ENCODE data around the gene KCNK6. TPM values are rescaled to one million over a fixed set of nuclear protein-coding genes. Genes with fewer than 3 reads are reported as not detected.

KCNK6 gene
- total and polyA plus RNA-seq, 4 donors, result 1.2 to 4.6 (median 2.7) TPM

DNA sequence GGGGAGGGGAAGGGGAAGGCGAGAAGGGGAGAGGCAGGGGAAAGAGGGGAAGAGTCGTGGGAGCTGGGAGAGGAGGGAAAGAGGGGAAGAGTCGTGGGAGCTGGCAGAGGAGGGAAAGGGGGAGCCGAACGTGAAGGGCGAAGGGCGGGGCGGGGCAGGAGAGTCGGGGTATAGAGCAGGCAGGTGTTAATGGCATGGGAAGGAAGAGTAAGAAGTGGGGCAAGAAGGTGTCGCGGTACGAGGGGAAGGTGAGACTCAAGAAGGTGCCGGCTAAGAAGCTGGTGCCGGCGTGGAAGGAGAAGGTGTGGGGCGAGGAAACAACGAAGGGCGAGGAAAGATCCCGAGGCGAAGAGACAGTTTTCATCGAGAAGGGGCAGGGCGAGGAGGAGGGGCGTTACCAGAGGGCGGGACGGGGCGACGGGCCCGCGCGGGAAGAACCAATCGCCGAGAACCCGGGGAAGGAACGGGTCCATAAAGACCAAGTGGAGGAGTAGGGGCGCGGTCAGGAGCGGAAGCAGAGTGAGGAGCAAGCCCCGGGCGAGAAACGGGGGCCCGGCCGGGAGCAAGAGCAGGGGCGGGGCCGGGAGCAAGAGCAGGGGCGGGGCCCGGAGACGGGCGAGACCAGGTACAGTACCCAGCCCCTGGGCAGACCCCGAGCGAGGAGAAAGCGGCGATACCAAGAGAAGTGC lies 16.4 kb downstream of the KCNK6 start:
- DNase-seq (ENCODE audit: low spot score), result peak; percentile 92
- TF ChIP-seq SP1 (IDR thresholded peaks at IDR 0.05) (peak; percentile 42), NR2F2 (IDR thresholded peaks at IDR 0.05) (no peak), FOXA2 (IDR thresholded peaks at IDR 0.05) (no peak), RAD21 (IDR thresholded peaks at IDR 0.05) (peak in 1 of 2 donors; percentile 30), FOXA1 (IDR thresholded peaks at IDR 0.05) (no peak), HNF4A (conservative IDR thresholded peaks at IDR 0.05) (peak; percentile 34 to 54), GABPA (IDR thresholded peaks at IDR 0.05 in 1 of 2, conservative IDR thresholded peaks at IDR 0.05 in 1 of 2) (peak in 1 of 2 donors; percentile 74), RXRA (IDR thresholded peaks at IDR 0.05) (peak; percentile 30 to 36), JUND (IDR thresholded peaks at IDR 0.05) (peak in 1 of 2 donors; percentile 12), YY1 (IDR thresholded peaks at IDR 0.05) (peak; percentile 62), TAF1 (conservative IDR thresholded peaks at IDR 0.05) (no peak), HNF4G (IDR thresholded peaks at IDR 0.05) (no peak), EGR1 (IDR thresholded peaks at IDR 0.05; ENCODE audit: low read depth in 2 of 2) (no peak)
- TF ChIP-seq, protein P1, sequence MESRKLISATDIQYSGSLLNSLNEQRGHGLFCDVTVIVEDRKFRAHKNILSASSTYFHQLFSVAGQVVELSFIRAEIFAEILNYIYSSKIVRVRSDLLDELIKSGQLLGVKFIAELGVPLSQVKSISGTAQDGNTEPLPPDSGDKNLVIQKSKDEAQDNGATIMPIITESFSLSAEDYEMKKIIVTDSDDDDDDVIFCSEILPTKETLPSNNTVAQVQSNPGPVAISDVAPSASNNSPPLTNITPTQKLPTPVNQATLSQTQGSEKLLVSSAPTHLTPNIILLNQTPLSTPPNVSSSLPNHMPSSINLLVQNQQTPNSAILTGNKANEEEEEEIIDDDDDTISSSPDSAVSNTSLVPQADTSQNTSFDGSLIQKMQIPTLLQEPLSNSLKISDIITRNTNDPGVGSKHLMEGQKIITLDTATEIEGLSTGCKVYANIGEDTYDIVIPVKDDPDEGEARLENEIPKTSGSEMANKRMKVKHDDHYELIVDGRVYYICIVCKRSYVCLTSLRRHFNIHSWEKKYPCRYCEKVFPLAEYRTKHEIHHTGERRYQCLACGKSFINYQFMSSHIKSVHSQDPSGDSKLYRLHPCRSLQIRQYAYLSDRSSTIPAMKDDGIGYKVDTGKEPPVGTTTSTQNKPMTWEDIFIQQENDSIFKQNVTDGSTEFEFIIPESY (IDR thresholded peaks at IDR 0.05), result no peak
- TF ChIP-seq, protein P2, sequence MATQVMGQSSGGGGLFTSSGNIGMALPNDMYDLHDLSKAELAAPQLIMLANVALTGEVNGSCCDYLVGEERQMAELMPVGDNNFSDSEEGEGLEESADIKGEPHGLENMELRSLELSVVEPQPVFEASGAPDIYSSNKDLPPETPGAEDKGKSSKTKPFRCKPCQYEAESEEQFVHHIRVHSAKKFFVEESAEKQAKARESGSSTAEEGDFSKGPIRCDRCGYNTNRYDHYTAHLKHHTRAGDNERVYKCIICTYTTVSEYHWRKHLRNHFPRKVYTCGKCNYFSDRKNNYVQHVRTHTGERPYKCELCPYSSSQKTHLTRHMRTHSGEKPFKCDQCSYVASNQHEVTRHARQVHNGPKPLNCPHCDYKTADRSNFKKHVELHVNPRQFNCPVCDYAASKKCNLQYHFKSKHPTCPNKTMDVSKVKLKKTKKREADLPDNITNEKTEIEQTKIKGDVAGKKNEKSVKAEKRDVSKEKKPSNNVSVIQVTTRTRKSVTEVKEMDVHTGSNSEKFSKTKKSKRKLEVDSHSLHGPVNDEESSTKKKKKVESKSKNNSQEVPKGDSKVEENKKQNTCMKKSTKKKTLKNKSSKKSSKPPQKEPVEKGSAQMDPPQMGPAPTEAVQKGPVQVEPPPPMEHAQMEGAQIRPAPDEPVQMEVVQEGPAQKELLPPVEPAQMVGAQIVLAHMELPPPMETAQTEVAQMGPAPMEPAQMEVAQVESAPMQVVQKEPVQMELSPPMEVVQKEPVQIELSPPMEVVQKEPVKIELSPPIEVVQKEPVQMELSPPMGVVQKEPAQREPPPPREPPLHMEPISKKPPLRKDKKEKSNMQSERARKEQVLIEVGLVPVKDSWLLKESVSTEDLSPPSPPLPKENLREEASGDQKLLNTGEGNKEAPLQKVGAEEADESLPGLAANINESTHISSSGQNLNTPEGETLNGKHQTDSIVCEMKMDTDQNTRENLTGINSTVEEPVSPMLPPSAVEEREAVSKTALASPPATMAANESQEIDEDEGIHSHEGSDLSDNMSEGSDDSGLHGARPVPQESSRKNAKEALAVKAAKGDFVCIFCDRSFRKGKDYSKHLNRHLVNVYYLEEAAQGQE (IDR thresholded peaks at IDR 0.05), result peak; percentile 42
- TF ChIP-seq, protein P3, sequence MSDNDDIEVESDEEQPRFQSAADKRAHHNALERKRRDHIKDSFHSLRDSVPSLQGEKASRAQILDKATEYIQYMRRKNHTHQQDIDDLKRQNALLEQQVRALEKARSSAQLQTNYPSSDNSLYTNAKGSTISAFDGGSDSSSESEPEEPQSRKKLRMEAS (IDR thresholded peaks at IDR 0.05), result no peak
- TF ChIP-seq, protein P4, sequence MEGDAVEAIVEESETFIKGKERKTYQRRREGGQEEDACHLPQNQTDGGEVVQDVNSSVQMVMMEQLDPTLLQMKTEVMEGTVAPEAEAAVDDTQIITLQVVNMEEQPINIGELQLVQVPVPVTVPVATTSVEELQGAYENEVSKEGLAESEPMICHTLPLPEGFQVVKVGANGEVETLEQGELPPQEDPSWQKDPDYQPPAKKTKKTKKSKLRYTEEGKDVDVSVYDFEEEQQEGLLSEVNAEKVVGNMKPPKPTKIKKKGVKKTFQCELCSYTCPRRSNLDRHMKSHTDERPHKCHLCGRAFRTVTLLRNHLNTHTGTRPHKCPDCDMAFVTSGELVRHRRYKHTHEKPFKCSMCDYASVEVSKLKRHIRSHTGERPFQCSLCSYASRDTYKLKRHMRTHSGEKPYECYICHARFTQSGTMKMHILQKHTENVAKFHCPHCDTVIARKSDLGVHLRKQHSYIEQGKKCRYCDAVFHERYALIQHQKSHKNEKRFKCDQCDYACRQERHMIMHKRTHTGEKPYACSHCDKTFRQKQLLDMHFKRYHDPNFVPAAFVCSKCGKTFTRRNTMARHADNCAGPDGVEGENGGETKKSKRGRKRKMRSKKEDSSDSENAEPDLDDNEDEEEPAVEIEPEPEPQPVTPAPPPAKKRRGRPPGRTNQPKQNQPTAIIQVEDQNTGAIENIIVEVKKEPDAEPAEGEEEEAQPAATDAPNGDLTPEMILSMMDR (IDR thresholded peaks at IDR 0.05; ENCODE audit: low read depth, low read length, missing input control), result no peak
- TF ChIP-seq, protein P5, sequence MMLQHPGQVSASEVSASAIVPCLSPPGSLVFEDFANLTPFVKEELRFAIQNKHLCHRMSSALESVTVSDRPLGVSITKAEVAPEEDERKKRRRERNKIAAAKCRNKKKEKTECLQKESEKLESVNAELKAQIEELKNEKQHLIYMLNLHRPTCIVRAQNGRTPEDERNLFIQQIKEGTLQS (IDR thresholded peaks at IDR 0.05), result no peak
- H3K4me3 ChIP-seq (ENCODE audit: low read depth in 1 of 3, low read length in 3 of 3), result peak overlapping the region; percentile 71 to 94 (median 84)
- H3K36me3 ChIP-seq (ENCODE audit: control insufficient read depth in 4 of 4, insufficient read depth in 3 of 4, low read depth in 1 of 4, low read length in 3 of 4), result no peaks in the 10 kb centered on the region
- no peaks in the 10 kb centered on the region for H3K27me3 ChIP-seq (ENCODE audit: control insufficient read depth in 4 of 4, insufficient read depth in 4 of 4, low read length in 3 of 4)
- H3K9me3 ChIP-seq (ENCODE audit: control insufficient read depth in 4 of 4, low read length in 3 of 4), result no peaks in the 10 kb centered on the region
- WGBS, result under 1% methylated on average over 52 of the region's 52 CpGs
- H3K4me1 ChIP-seq (ENCODE audit: control insufficient read depth in 4 of 4, insufficient read depth in 4 of 4, low read length in 3 of 4), result peaks cover 3 to 15% (median 4%) of the 10 kb centered on the region in 4 donors
- peak overlapping the region; percentile 91 to 94 for H3K27ac ChIP-seq (ENCODE audit: low read depth in 1 of 2, low read length in 2 of 2)
- H3K9ac ChIP-seq (ENCODE audit: low read depth in 1 of 2, low read length in 2 of 2), result peak overlapping the region; percentile 1 to 37
